ENCODE measurements around the gene OR7D4.
"Not testable (repeated sequence)": the region's sequence is repeated elsewhere in the genome, so short reads cannot be mapped to it uniquely, and the experiment has no call there.

Gene OR7D4

GRCh38 chr19:9219489-9219888 lies at the start of gene OR7D4:
OR7D4 (minus strand) TSS chr19:9219589; CDS start chr19:9214837, 4,752 bp downstream.
- DNase-seq (ENCODE audit: low spot score), result no peak

GRCh38 chr19:9251236-9251635 lies 31.8 kb upstream of the OR7D4 start:
- DNase-seq (ENCODE audit: low spot score), result no peak

GRCh38 chr19:9250630-9251029 lies 31.2 kb upstream of the OR7D4 start, which contains the start of gene OR7E24:
OR7E24 (plus strand) TSS chr19:9250930; CDS start chr19:9251044, 114 bp downstream.
- no peak for DNase-seq (ENCODE audit: low spot score)

- DNase-seq (ENCODE audit: low spot score), result peak; percentile 68
These were observed 13.8 kb downstream of the OR7D4 start for GRCh38 chr19:9205501-9206113.

GRCh38 chr19:9198044-9198443 lies 21.3 kb downstream of the OR7D4 start:
- DNase-seq (ENCODE audit: low spot score), result not testable (repeated sequence)

GRCh38 chr19:9189535-9189934 lies 29.9 kb downstream of the OR7D4 start:
- no peak for DNase-seq (ENCODE audit: low spot score)

- no peak for DNase-seq (ENCODE audit: low spot score)
These were observed 32.2 kb downstream of the OR7D4 start for GRCh38 chr19:9187191-9187590.

GRCh38 chr19:9183000-9183399 lies 36.4 kb downstream of the OR7D4 start:
- no peak for DNase-seq (ENCODE audit: low spot score)

GRCh38 chr19:9178901-9179300 lies 40.5 kb downstream of the OR7D4 start, which contains the start of gene OR7D2:
OR7D2 (plus strand) TSS chr19:9178979; CDS start chr19:9185782, 6,803 bp downstream.
- no peak for DNase-seq (ENCODE audit: low spot score)

GRCh38 chr19:9175326-9175725 lies 44.1 kb downstream of the OR7D4 start:
- DNase-seq (ENCODE audit: low spot score), result no peak

GRCh38 chr19:9171393-9171991 lies 47.9 kb downstream of the OR7D4 start:
- DNase-seq (ENCODE audit: low spot score), result no peak

GRCh38 chr19:9166846-9167245 lies 52.5 kb downstream of the OR7D4 start:
- no peak for DNase-seq (ENCODE audit: low spot score)

GRCh38 chr19:9165261-9165660 lies 54.1 kb downstream of the OR7D4 start:
- no peak for DNase-seq (ENCODE audit: low spot score)

- DNase-seq (ENCODE audit: low spot score), result no peak
These were observed 58.0 kb downstream of the OR7D4 start for GRCh38 chr19:9161427-9161826.

All from NAMALWA (cell line).